Endothelial cell of umbilical vein (primary cell): ENCODE data around the gene TMEM178B. TPM values are rescaled to one million over a fixed set of nuclear protein-coding genes. Genes with fewer than 3 reads are reported as not detected.

Source experiments
- BruUV-seq: library from RNA; stranded (reverse); fragments of 400-500 nt; replicated peaks from 2 replicates; lab custom pipeline; 2021; lab: Mats Ljungman, UMichigan
- CTCF ChIA-PET: fragments of 300-600, 350-600 bp; sonication (Branson Sonifier 250); formaldehyde crosslinking; loops from one replicate; lab custom pipeline; 2021; ENCODE audit warnings: antibody characterized with exemption, inconsistent platforms; lab: Charles Lee
- POLR2A ChIA-PET: fragments of 300-600, 350-600 bp; sonication (Branson Sonifier 250); formaldehyde crosslinking; loops from one replicate; lab custom pipeline; 2021; ENCODE audit warnings: antibody characterized with exemption, inconsistent platforms; lab: Charles Lee
- DNase-seq: peaks from one replicate; pipeline ENCODE4 v3.0.0-alpha.2; 2011; ENCODE audit warnings: low read depth, low spot score
- FAIRE-seq: peaks from 2 replicates; lab custom pipeline; 2011; peaks lifted over from hg19 to GRCh38; lab: Jason Lieb, UNC
- H2AFZ ChIP-seq: 2 replicates; pipeline ENCODE4 v1.6.0; 2012; ENCODE audit warnings: low read depth, low read length, control low read depth, inconsistent platforms
- H3K27ac ChIP-seq: 2 replicates; pipeline ENCODE4 v1.5.1; 2011; ENCODE audit warnings: low read depth, mild to moderate bottlenecking, control low read depth, low read length, moderate library complexity; ENCODE audit not compliant: insufficient read depth
- H3K27me3 ChIP-seq, 2 experiments: 2 replicates each; pipeline versions ENCODE4 v1.6.0 to v1.6.1; 2011; ENCODE audit warnings: low read length in 2 of 2, mixed read lengths in 1 of 2; ENCODE audit not compliant: control insufficient read depth in 2 of 2, insufficient read depth in 2 of 2
- H3K36me3 ChIP-seq, 2 experiments: 2 replicates in 1 of 2; 3 replicates in 1 of 2; pipeline ENCODE4 v1.5.1; 2011; ENCODE audit warnings: low read length in 2 of 2, mild to moderate bottlenecking in 1 of 2, moderate library complexity in 1 of 2; ENCODE audit not compliant: control insufficient read depth in 2 of 2, insufficient read depth in 2 of 2; ENCODE audit errors: extremely low read depth in 1 of 2
- H3K4me1 ChIP-seq: 3 replicates; pipeline ENCODE4 v1.5.1; 2011; ENCODE audit warnings: mild to moderate bottlenecking, low read length; ENCODE audit not compliant: control insufficient read depth, insufficient read depth; ENCODE audit errors: extremely low read depth
- H3K4me2 ChIP-seq: 2 replicates; pipeline ENCODE4 v1.6.1; 2011; ENCODE audit warnings: low read length, control low read depth, mixed read lengths; ENCODE audit not compliant: insufficient read depth
- H3K4me3 ChIP-seq, 3 experiments: fragments of 200-600 bp in 1 of 3; sonication (generic), shearing (Covaris generic) in 1 of 3; replicated peaks in 1 of 3; 2 replicates each; pipeline ENCODE4 v1.5.1; 2011 to 2016; ENCODE audit warnings: control low read depth in 3 of 3, low read length in 3 of 3, mild to moderate bottlenecking in 2 of 3, inconsistent platforms in 1 of 3, low read depth in 1 of 3, moderate library complexity in 1 of 3; ENCODE audit not compliant: insufficient read depth in 1 of 3
- H3K79me2 ChIP-seq: 2 replicates; pipeline ENCODE4 v1.6.0; 2012; ENCODE audit warnings: low read length, inconsistent platforms; ENCODE audit not compliant: control insufficient read depth, insufficient read depth
- H3K9ac ChIP-seq: replicated peaks from 2 replicates; pipeline ENCODE3; 2011; ENCODE audit warnings: low read length, control low read depth; ENCODE audit not compliant: insufficient read depth; ENCODE audit errors: extremely low read depth
- H3K9me1 ChIP-seq: replicated peaks from 3 replicates; pipeline ENCODE4 v1.6.0; 2011; ENCODE audit warnings: mild to moderate bottlenecking, low read length; ENCODE audit not compliant: control insufficient read depth, insufficient read depth; ENCODE audit errors: extremely low read depth
- H3K9me3 ChIP-seq: replicated peaks from 2 replicates; pipeline ENCODE4 v1.5.1; 2012; ENCODE audit warnings: low read length, inconsistent platforms; ENCODE audit not compliant: control insufficient read depth, insufficient read depth
- H4K20me1 ChIP-seq: replicated peaks from 2 replicates; pipeline ENCODE3; 2011; ENCODE audit warnings: mild to moderate bottlenecking, low read length; ENCODE audit not compliant: control insufficient read depth, insufficient read depth; ENCODE audit errors: extremely low read depth
- EZH2 ChIP-seq: IDR thresholded peaks from 2 replicates; pipeline ENCODE4 v1.6.1; 2012; ENCODE audit warnings: borderline replicate concordance, low read depth, mild to moderate bottlenecking, moderate library complexity, low read length, inconsistent platforms; ENCODE audit not compliant: severe bottlenecking
- FOS ChIP-seq: IDR thresholded peaks from 2 replicates; pipeline ENCODE4 v1.6.1; 2011; ENCODE audit warnings: mild to moderate bottlenecking, low read length, moderate library complexity, borderline replicate concordance; ENCODE audit not compliant: insufficient read depth
- GATA2 ChIP-seq: IDR thresholded peaks from 2 replicates; pipeline ENCODE4 v1.7.0; 2011; ENCODE audit warnings: low read depth, mild to moderate bottlenecking, moderate library complexity, mixed read lengths, low read length; ENCODE audit not compliant: insufficient read length, insufficient read depth
- JUN ChIP-seq: IDR thresholded peaks from 2 replicates; pipeline ENCODE4 v1.6.1; 2011; ENCODE audit warnings: borderline replicate concordance, low read depth; ENCODE audit not compliant: insufficient read length, insufficient read depth
- MYC ChIP-seq: IDR thresholded peaks from one replicate; pipeline ENCODE4 v1.6.1; 2011; ENCODE audit warnings: mild to moderate bottlenecking, low read depth, low read length
- POLR2A ChIP-seq: IDR thresholded peaks from 2 replicates; pipeline ENCODE4 v1.6.1; 2012; ENCODE audit warnings: low read depth, mild to moderate bottlenecking, control low read depth, low read length
- POLR2AphosphoS5 ChIP-seq: IDR thresholded peaks from 2 replicates; pipeline ENCODE4 v1.6.1; 2012; ENCODE audit warnings: low read depth, mild to moderate bottlenecking, control low read depth, low read length, moderate library complexity; ENCODE audit not compliant: insufficient read depth
- dilution Hi-C: fragments of 300-500 bp; cut with MboI; formaldehyde crosslinking; loops from one replicate; pipeline ENCODE4 v1.15.0; 2019; ENCODE audit warnings: low sequenced_read_pairs; ENCODE audit not compliant: extremely low pct_ligation_motif_present
- intact Hi-C: fragments of 100-400 bp; cut with micrococcal nuclease; formaldehyde crosslinking; loops from one replicate; pipeline ENCODE4 v1.10.0; 2022
- polyA plus RNA-seq, 4 experiments: library from polyadenylated mRNA; depleted of rRNA in 3 of 4; stranded (reverse) in 3 of 4; unstranded in 1 of 4; fragments of >200 nt; gene quantifications; 2 replicates each; pipeline versions ENCODE4 v1.2.1 to v1.2.3, GENCODE V29; 2011 to 2012; ENCODE audit warnings: missing spikeins in 1 of 4
- total RNA-seq: library from RNA; stranded (reverse); gene quantifications from 2 replicates; pipeline ENCODE4 v1.2.3, GENCODE V29; 2021
- TF ChIP-seq, protein P1 (sequence below), 2 donors: IDR thresholded peaks; 1 replicate in 1 of 2; 2 replicates in 1 of 2; pipeline ENCODE4 v1.5.1; 2011; ENCODE audit warnings: low read length in 2 of 2, mild to moderate bottlenecking in 2 of 2, moderate library complexity in 2 of 2, control low read depth in 1 of 2, inconsistent platforms in 1 of 2, low read depth in 1 of 2; ENCODE audit not compliant: insufficient read depth in 1 of 2; ENCODE audit errors: extremely low read depth in 1 of 2
- TF ChIP-seq, protein P2 (sequence below): IDR thresholded peaks from 2 replicates; pipeline ENCODE4 v1.6.1; 2011; ENCODE audit not compliant: insufficient read depth, insufficient read length

The TMEM178B gene
- total and polyA plus RNA-seq, 2 donors (not counting 3 experiments of a cell fraction or from before 2014, with no cell fraction given) = not detected

DNA sequence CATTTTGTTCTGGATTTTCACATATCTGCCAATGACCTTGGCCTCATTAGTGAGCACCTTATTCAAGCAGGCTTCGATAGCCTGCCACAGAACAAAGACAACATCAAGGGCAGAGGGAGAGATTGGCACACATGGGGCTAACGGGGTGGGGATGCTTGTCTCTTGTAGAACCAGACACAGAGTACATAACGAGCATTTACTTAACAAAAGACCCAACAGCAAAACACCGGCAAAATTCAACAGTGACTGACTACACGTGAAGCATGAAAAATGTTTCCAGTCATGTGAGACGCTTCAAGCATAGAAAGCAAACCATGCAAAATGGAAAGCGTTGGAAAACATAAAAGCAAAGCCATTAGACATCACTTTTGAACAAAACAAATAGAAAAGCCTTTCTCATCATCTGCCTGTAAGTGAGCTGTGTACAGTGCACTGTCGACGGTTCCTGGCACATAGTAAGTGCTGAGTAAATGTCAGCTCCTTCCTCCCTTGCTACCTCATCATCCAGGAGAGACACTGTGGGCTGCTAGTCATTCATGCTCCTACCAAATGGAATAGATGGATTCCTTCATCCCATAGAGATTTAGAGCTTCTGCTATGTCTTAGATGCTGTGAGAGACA is 342.9 kb downstream of the TMEM178B start:
- dilution Hi-C loops (no loop called here), intact Hi-C loops (no loop called here)
- TF ChIP-seq FOS (no peak), EZH2 (no peak), POLR2AphosphoS5 (no peak), POLR2A (no peak), GATA2 (no peak), MYC (no peak), JUN (no peak)
- TF ChIP-seq, protein P1, sequence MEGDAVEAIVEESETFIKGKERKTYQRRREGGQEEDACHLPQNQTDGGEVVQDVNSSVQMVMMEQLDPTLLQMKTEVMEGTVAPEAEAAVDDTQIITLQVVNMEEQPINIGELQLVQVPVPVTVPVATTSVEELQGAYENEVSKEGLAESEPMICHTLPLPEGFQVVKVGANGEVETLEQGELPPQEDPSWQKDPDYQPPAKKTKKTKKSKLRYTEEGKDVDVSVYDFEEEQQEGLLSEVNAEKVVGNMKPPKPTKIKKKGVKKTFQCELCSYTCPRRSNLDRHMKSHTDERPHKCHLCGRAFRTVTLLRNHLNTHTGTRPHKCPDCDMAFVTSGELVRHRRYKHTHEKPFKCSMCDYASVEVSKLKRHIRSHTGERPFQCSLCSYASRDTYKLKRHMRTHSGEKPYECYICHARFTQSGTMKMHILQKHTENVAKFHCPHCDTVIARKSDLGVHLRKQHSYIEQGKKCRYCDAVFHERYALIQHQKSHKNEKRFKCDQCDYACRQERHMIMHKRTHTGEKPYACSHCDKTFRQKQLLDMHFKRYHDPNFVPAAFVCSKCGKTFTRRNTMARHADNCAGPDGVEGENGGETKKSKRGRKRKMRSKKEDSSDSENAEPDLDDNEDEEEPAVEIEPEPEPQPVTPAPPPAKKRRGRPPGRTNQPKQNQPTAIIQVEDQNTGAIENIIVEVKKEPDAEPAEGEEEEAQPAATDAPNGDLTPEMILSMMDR (IDR thresholded peaks at IDR 0.05; ENCODE audit: extremely low read depth in 1 of 2, insufficient read depth in 1 of 2, low read depth in 1 of 2, low read length in 2 of 2) = no peak
- TF ChIP-seq, protein P2, sequence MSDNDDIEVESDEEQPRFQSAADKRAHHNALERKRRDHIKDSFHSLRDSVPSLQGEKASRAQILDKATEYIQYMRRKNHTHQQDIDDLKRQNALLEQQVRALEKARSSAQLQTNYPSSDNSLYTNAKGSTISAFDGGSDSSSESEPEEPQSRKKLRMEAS = no peak
- DNase-seq (no peak), FAIRE-seq (no peak)
- ChIA-PET POLR2A (no interaction called here), CTCF (no interaction called here)
- no peak overlapping the region for H2AFZ ChIP-seq
- no peaks in the 10 kb centered on the region for H3K27me3 ChIP-seq
- no peaks in the 10 kb centered on the region for H4K20me1 ChIP-seq
- no peaks in the 10 kb centered on the region for H3K79me2 ChIP-seq
- H3K9me1 ChIP-seq = no peaks in the 10 kb centered on the region
- no peak overlapping the region for H3K4me2 ChIP-seq
- BruUV-seq = no TSS peak
- no peak overlapping the region for H3K27ac ChIP-seq
- no peak overlapping the region for H3K4me3 ChIP-seq
- no peaks in the 10 kb centered on the region for H3K9me3 ChIP-seq
- H3K4me1 ChIP-seq = no peaks in the 10 kb centered on the region
- no peaks in the 10 kb centered on the region for H3K36me3 ChIP-seq
- no peak overlapping the region for H3K9ac ChIP-seq
